Activated B cell treated with CpG ODN at 0.5 μM for 24 hours (primary cell): Measurements from ENCODE around the gene SPTBN5. TPM values are rescaled to one million over a fixed set of nuclear protein-coding genes. Genes with fewer than 3 reads are reported as not detected.

ENCODE experiments used
- ATAC-seq: fragments of 200-7000 bp; cut with Tn5 transposase; one replicate; pipeline ENCODE4 v1.10.0; 2021; ENCODE audit warnings: low read depth, mild to moderate bottlenecking, moderate library complexity
- CTCF ChIA-PET: fragments of 350-600 bp; sonication (Branson Sonifier 250); formaldehyde crosslinking; loops from one replicate; lab custom pipeline; 2021; ENCODE audit warnings: antibody characterized with exemption; lab: Charles Lee
- POLR2A ChIA-PET: fragments of 350-600 bp; sonication (Branson Sonifier 250); formaldehyde crosslinking; loops from one replicate; lab custom pipeline; 2021; ENCODE audit warnings: antibody characterized with exemption; lab: Charles Lee
- DNase-seq: peaks from one replicate; pipeline ENCODE4 v3.0.0; 2022
- H3K27ac Mint-ChIP-seq: one replicate; pipeline ENCODE4 v1.8.0; 2020; ENCODE audit warnings: mixed read lengths
- H3K27me3 Mint-ChIP-seq: one replicate; pipeline ENCODE4 v1.8.0; 2021; ENCODE audit warnings: mixed read lengths
- H3K36me3 Mint-ChIP-seq: one replicate; pipeline ENCODE4 v1.8.0; 2021; ENCODE audit warnings: low read depth, mixed read lengths
- H3K4me1 Mint-ChIP-seq: one replicate; pipeline ENCODE4 v1.8.0; 2021; ENCODE audit warnings: mixed read lengths
- H3K4me3 Mint-ChIP-seq: one replicate; pipeline ENCODE4 v1.8.0; 2020; ENCODE audit warnings: mild to moderate bottlenecking, mixed read lengths
- H3K9me3 Mint-ChIP-seq: one replicate; pipeline ENCODE4 v1.8.0; 2020; ENCODE audit warnings: mixed read lengths
- CTCF ChIP-seq: fragments of 200-600 bp; IDR thresholded peaks from one replicate; pipeline ENCODE4 v1.8.0; 2022; ENCODE audit warnings: antibody characterized with exemption, mild to moderate bottlenecking
- intact Hi-C: fragments of 100-400 bp; cut with micrococcal nuclease; formaldehyde crosslinking; loops from one replicate; pipeline ENCODE4 v1.15.1; 2024
- total RNA-seq: library from RNA; stranded (reverse); gene quantifications from 2 replicates; pipeline ENCODE4 v1.2.3, GENCODE V29; 2022

The SPTBN5 gene
- total RNA-seq, 1 donor from 2014 or later = 1.1 TPM

GRCh38 chr15:41925086-41925608 lies 31.3 kb upstream of the SPTBN5 start:
- ChIA-PET CTCF (interaction anchor here (1.8 kb wide), 1 partner anchor 21 kb away, joined by 9 read pairs; no protein-coding TSS in a partner anchor), POLR2A (interaction anchor here (0.5 kb wide), 1 partner anchor 293 kb away, joined by 3 read pairs; no protein-coding TSS in a partner anchor)
- H3K4me1 Mint-ChIP-seq = peaks cover 88% of the 10 kb centered on the region
- no peaks in the 10 kb centered on the region for H3K27me3 Mint-ChIP-seq
- TF ChIP-seq CTCF = no peak
- no peak overlapping the region for H3K27ac Mint-ChIP-seq
- H3K36me3 Mint-ChIP-seq = peaks cover 38% of the 10 kb centered on the region
- DNase-seq = no peak
- H3K4me3 Mint-ChIP-seq = no peak overlapping the region
- peaks cover 7% of the 10 kb centered on the region for H3K9me3 Mint-ChIP-seq
- intact Hi-C loops = loop anchor here (5.0 kb wide), 1 partner anchor 132 kb away; no protein-coding TSS in a partner anchor
- no peak for ATAC-seq

GRCh38 chr15:41923401-41923997 lies 29.6 kb upstream of the SPTBN5 start:
- peaks cover 51% of the 10 kb centered on the region for H3K36me3 Mint-ChIP-seq
- CTCF ChIA-PET = interaction anchor here (1.2 to 1.8 kb wide), 2 partner anchors 19 to 47 kb away, joined by 3 to 9 read pairs; no protein-coding TSS in a partner anchor
- peak; percentile 49 for ATAC-seq
- H3K27ac Mint-ChIP-seq = peak overlapping the region; percentile 14
- TF ChIP-seq CTCF = no peak
- peaks cover 81% of the 10 kb centered on the region for H3K4me1 Mint-ChIP-seq
- H3K9me3 Mint-ChIP-seq = peaks cover 7% of the 10 kb centered on the region
- no peak for DNase-seq
- H3K4me3 Mint-ChIP-seq = peak overlapping the region; percentile 48
- no peaks in the 10 kb centered on the region for H3K27me3 Mint-ChIP-seq
- intact Hi-C loops = no loop called here
- POLR2A ChIA-PET = interaction anchor here (2.2 kb wide), 1 partner anchor 48 kb away, joined by 12 read pairs; the partner anchor contains the start of gene EHD4

GRCh38 chr15:41922353-41922752 lies 28.5 kb upstream of the SPTBN5 start:
- Mint-ChIP-seq H3K9me3 (peaks cover 7% of the 10 kb centered on the region), H3K36me3 (peaks cover 60% of the 10 kb centered on the region), H3K27ac (peak overlapping the region; percentile 6), H3K27me3 (no peaks in the 10 kb centered on the region), H3K4me3 (no peak overlapping the region), H3K4me1 (peaks cover 69% of the 10 kb centered on the region)
- ATAC-seq (no peak), DNase-seq (no peak)
- TF ChIP-seq CTCF = no peak
- ChIA-PET CTCF (interaction anchor here (1.2 to 1.8 kb wide), 2 partner anchors 17 to 49 kb away, joined by 3 to 7 read pairs; no protein-coding TSS in a partner anchor), POLR2A (interaction anchor here (2.2 kb wide), 1 partner anchor 49 kb away, joined by 12 read pairs; the partner anchor contains the start of gene EHD4)
- intact Hi-C loops = no loop called here

GRCh38 chr15:41921639-41922038 lies 27.8 kb upstream of the SPTBN5 start:
- no peak overlapping the region for H3K4me3 Mint-ChIP-seq
- CTCF ChIA-PET = interaction anchor here (1.0 to 1.8 kb wide), 2 partner anchors 17 to 46 kb away, joined by 3 to 7 read pairs; no protein-coding TSS in a partner anchor
- intact Hi-C loops = no loop called here

More at GRCh38 chr15:41921639-41922038, 27.8 kb upstream of the SPTBN5 start:
- no peak for ATAC-seq
- H3K36me3 Mint-ChIP-seq = peaks cover 62% of the 10 kb centered on the region
- H3K9me3 Mint-ChIP-seq = peaks cover 7% of the 10 kb centered on the region
- no peak for TF ChIP-seq CTCF
- POLR2A ChIA-PET = no interaction called here
- peak overlapping the region; percentile 21 for H3K27ac Mint-ChIP-seq
- no peaks in the 10 kb centered on the region for H3K27me3 Mint-ChIP-seq
- peaks cover 64% of the 10 kb centered on the region for H3K4me1 Mint-ChIP-seq
- DNase-seq = no peak
